GM12878 (cell line): Measurements from ENCODE around the gene HACE1. TPM values are rescaled to one million over a fixed set of nuclear protein-coding genes. Genes with fewer than 3 reads are reported as not detected.

ENCODE experiments used
- ATAC-seq: fragments of 200-7000 bp; cut with Tn5 transposase; 3 replicates; pipeline ENCODE4 v1.9.1; 2020; ENCODE audit warnings: mild to moderate bottlenecking, moderate library complexity
- BruUV-seq: library from RNA; stranded (reverse); fragments of 400-500 nt; replicated peaks from 2 replicates; lab custom pipeline; 2021; lab: Mats Ljungman, UMichigan
- CTCF ChIA-PET: fragments of 300-600 bp; sonication (Branson Sonifier 250); formaldehyde crosslinking; extraction: SDS; loops from one replicate; lab custom pipeline; 2021; ENCODE audit warnings: inconsistent platforms; lab: Yijun Ruan, JAX
- POLR2A ChIA-PET: fragments of 350-600 bp; formaldehyde crosslinking; extraction: SDS; loops from one replicate; lab custom pipeline; 2021; ENCODE audit warnings: inconsistent platforms; lab: Charles Lee
- RAD21 ChIA-PET: fragments of 300-600 bp; sonication (Branson Sonifier 250); formaldehyde crosslinking; loops from one replicate; lab custom pipeline; 2023; ENCODE audit warnings: antibody characterized with exemption; ENCODE audit not compliant: unreplicated experiment; lab: Charles Lee
- SMC1A ChIA-PET: fragments of 300-600 bp; sonication (Branson Sonifier 250); formaldehyde crosslinking; loops from one replicate; lab custom pipeline; 2023; ENCODE audit not compliant: unreplicated experiment, uncharacterized antibody; lab: Charles Lee
- DNase-seq: peaks from one replicate; pipeline ENCODE4 v3.0.0-alpha.2; 2011; ENCODE audit warnings: low read depth, low spot score
- FAIRE-seq: peaks from 3 replicates; lab custom pipeline; 2011; peaks lifted over from hg19 to GRCh38; lab: Jason Lieb, UNC
- H2AFZ ChIP-seq: 2 replicates; pipeline ENCODE4 v1.6.0; 2011; ENCODE audit warnings: low read depth, low read length, control low read depth; ENCODE audit not compliant: control insufficient read depth
- H3K27ac ChIP-seq: 2 replicates; pipeline ENCODE4 v1.5.1; 2011; ENCODE audit warnings: control low read depth; ENCODE audit not compliant: control insufficient read depth, insufficient read depth
- H3K27me3 ChIP-seq, 2 experiments: replicated peaks in 1 of 2; 2 replicates each; pipeline versions ENCODE4 v1.6.0 to v1.6.1; 2011; ENCODE audit warnings: low read length in 1 of 2; ENCODE audit not compliant: control insufficient read depth in 2 of 2, insufficient read depth in 2 of 2
- H3K36me3 ChIP-seq, 2 experiments: 2 replicates each; pipeline ENCODE4 v1.5.1; 2011; ENCODE audit warnings: low read length in 1 of 2; ENCODE audit not compliant: control insufficient read depth in 2 of 2, insufficient read depth in 2 of 2
- H3K4me1 ChIP-seq: 2 replicates; pipeline ENCODE4 v1.6.1; 2011; ENCODE audit warnings: mild to moderate bottlenecking, low read length, moderate library complexity, mixed read lengths; ENCODE audit not compliant: control insufficient read depth, insufficient read depth
- H3K4me2 ChIP-seq: 2 replicates; pipeline ENCODE4 v1.6.0; 2011; ENCODE audit warnings: control low read depth; ENCODE audit not compliant: control insufficient read depth, insufficient read depth
- H3K4me3 ChIP-seq: fragments of 200-600 bp; sonication (generic); 2 replicates; pipeline ENCODE4 v1.5.1; 2016
- H3K79me2 ChIP-seq: 2 replicates; pipeline ENCODE4 v1.6.0; 2011; ENCODE audit warnings: low read length; ENCODE audit not compliant: control insufficient read depth, insufficient read depth
- H3K9ac ChIP-seq: 2 replicates; pipeline ENCODE4 v1.8.0; 2011; ENCODE audit warnings: low read length, control low read depth, mixed read lengths; ENCODE audit not compliant: control insufficient read depth, insufficient read depth
- H3K9me3 ChIP-seq: replicated peaks from 3 replicates; pipeline ENCODE4 v1.5.1; 2011; ENCODE audit warnings: mild to moderate bottlenecking, low read length; ENCODE audit not compliant: control insufficient read depth, insufficient read depth
- H4K20me1 ChIP-seq: 2 replicates; pipeline ENCODE4 v1.6.0; 2011; ENCODE audit not compliant: control insufficient read depth, insufficient read depth
- BHLHE40 ChIP-seq, 2 experiments: fragments of 450-650 bp in 1 of 2; IDR thresholded peaks; 2 replicates each; pipeline ENCODE4 v1.6.1; 2011 to 2017; ENCODE audit warnings: low read depth in 2 of 2, borderline replicate concordance in 1 of 2, improper control_type of control experiment in 1 of 2, low read length in 1 of 2, mild to moderate bottlenecking in 1 of 2
- EP300 ChIP-seq, 2 experiments: fragments of 150-350 bp in 1 of 2; IDR thresholded peaks; 2 replicates each; pipeline ENCODE4 v1.6.1; 2011 to 2012; ENCODE audit warnings: low read depth in 2 of 2, low read length in 2 of 2, borderline replicate concordance in 1 of 2, improper control_type of control experiment in 1 of 2, inconsistent platforms in 1 of 2; ENCODE audit not compliant: control insufficient read depth in 1 of 2
- FOXK2 ChIP-seq: fragments of 450-650 bp; IDR thresholded peaks from 2 replicates; pipeline ENCODE4 v1.6.1; 2017; ENCODE audit warnings: mild to moderate bottlenecking, moderate library complexity
- NR2C1 ChIP-seq: fragments of 450-650 bp; IDR thresholded peaks from 2 replicates; pipeline ENCODE4 v1.6.1; 2017; ENCODE audit warnings: antibody characterized with exemption, mild to moderate bottlenecking, moderate library complexity
- SMAD5 ChIP-seq: IDR thresholded peaks from 2 replicates; pipeline ENCODE4 v1.6.1; 2016; ENCODE audit warnings: antibody characterized with exemption, low read depth
- ZNF207 ChIP-seq: fragments of 450-650 bp; IDR thresholded peaks from 2 replicates; pipeline ENCODE4 v1.6.1; 2014; ENCODE audit warnings: antibody characterized with exemption, mild to moderate bottlenecking, borderline replicate concordance
- ZSCAN29 ChIP-seq: fragments of 450-650 bp; IDR thresholded peaks from 2 replicates; pipeline ENCODE4 v1.6.1; 2017; ENCODE audit warnings: mild to moderate bottlenecking, moderate library complexity
- WGBS: methylation state at CpG from one replicate; pipeline ENCODE4 v1.1.6; 2016; ENCODE audit warnings: low lambda C conversion rate; ENCODE audit not compliant: insufficient replicate concordance, insufficient coverage; ENCODE audit errors: missing lambda C conversion rate; 5-methylcytosine and 5-hydroxymethylcytosine counted together
- in situ Hi-C: fragments of 300-500 bp; cut with MboI; formaldehyde crosslinking; loops from 9 replicates; pipeline ENCODE4 v1.14.3; 2018; ENCODE audit warnings: mixed read lengths
- intact Hi-C: fragments of 100-400 bp; cut with micrococcal nuclease; formaldehyde crosslinking; loops from one replicate; pipeline ENCODE4 v1.14.2; 2022; ENCODE audit not compliant: unreplicated experiment
- polyA plus RNA-seq, 11 experiments: library from polyadenylated mRNA; depleted of rRNA in 4 of 11; unstranded in 6 of 11; stranded (reverse) in 5 of 11; fragments of >200 nt; fragmentation: Nextera tagmentation in 4 of 11; fragmentation: Illumina TruSeq in 1 of 11; extraction: Ambion mirVana in 4 of 11; extraction: Trizol in 1 of 11; gene quantifications; 1 replicate in 1 of 11; 2 replicates in 10 of 11; pipeline versions ENCODE4 v1.2.1 to v1.2.3, GENCODE V29; 2011 to 2016; ENCODE audit warnings: inconsistent platforms in 2 of 11, missing spikeins in 2 of 11, low read depth in 1 of 11
- total RNA-seq, 4 experiments: library from RNA; depleted of rRNA in 3 of 4; stranded (reverse); fragments of >200 nt in 3 of 4; fragmentation: Illumina TruSeq in 1 of 4; extraction: Trizol in 1 of 4; gene quantifications; 2 replicates each; pipeline versions ENCODE4 v1.2.1 to v1.2.3, GENCODE V29; 2013 to 2021
- TF ChIP-seq, protein P1 (sequence below): fragments of 450-650 bp; IDR thresholded peaks from 2 replicates; pipeline ENCODE4 v1.6.1; 2014; ENCODE audit warnings: mild to moderate bottlenecking
- TF ChIP-seq, protein P2 (sequence below): fragments of 450-650 bp; IDR thresholded peaks from 2 replicates; pipeline ENCODE4 v1.6.1; 2016; ENCODE audit warnings: mild to moderate bottlenecking, moderate library complexity, borderline replicate concordance

The HACE1 gene
- total and polyA plus RNA-seq, 10 of the 15 experiments (the other 5 are each of a cell fraction or from before 2014, with no cell fraction given) = 1.6 to 16.9 (median 5.6) TPM

DNA sequence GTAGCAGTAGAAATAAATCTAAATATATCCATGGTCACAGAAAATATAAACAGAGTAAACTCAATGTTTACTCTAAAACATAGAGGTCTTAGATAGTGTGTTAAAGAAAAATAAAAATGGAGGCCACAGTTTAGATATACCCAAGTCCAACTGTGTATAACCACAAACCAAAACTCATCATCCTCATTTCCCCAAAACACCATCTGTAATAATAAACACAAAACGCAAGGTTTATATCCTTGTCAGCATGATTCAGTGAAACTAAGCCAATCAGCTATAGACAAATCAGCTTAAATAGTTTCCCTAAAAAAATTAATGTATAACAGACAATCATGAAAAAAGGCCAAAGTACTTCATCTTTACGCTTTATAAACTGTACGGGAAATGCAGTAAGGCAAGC, 2.7 kb upstream of the HACE1 start:
- FAIRE-seq = no peak
- POLR2A ChIA-PET = no interaction called here
- DNase-seq = no peak
- Histone ChIP-seq H3K9me3 (no peaks in the 10 kb centered on the region), H3K79me2 (no peaks in the 10 kb centered on the region), H3K36me3 (no peaks in the 10 kb centered on the region), H4K20me1 (no peaks in the 10 kb centered on the region), H3K27ac (no peak overlapping the region), H2AFZ (no peak overlapping the region), H3K27me3 (no peaks in the 10 kb centered on the region), H3K9ac (no peak overlapping the region), H3K4me1 (no peaks in the 10 kb centered on the region), H3K4me2 (no peak overlapping the region), H3K4me3 (no peak overlapping the region)
- 65% methylated on average over 3 of the region's 3 CpGs for WGBS
- TF ChIP-seq ZSCAN29 = no peak
- TF ChIP-seq, protein P1, sequence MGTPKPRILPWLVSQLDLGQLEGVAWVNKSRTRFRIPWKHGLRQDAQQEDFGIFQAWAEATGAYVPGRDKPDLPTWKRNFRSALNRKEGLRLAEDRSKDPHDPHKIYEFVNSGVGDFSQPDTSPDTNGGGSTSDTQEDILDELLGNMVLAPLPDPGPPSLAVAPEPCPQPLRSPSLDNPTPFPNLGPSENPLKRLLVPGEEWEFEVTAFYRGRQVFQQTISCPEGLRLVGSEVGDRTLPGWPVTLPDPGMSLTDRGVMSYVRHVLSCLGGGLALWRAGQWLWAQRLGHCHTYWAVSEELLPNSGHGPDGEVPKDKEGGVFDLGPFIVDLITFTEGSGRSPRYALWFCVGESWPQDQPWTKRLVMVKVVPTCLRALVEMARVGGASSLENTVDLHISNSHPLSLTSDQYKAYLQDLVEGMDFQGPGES = no peak
- no peak for TF ChIP-seq FOXK2
- no peak for TF ChIP-seq SMAD5
- BruUV-seq = no TSS peak
- CTCF ChIA-PET = interaction anchor here (0.9 to 1.8 kb wide), 2 partner anchors 10 to 73 kb away, joined by 3 to 4 read pairs; no protein-coding TSS in a partner anchor
- RAD21 ChIA-PET = no interaction called here
- SMC1A ChIA-PET = interaction anchor here (0.6 to 2.0 kb wide), 3 partner anchors 11 to 95 kb away, joined by 3 to 6 read pairs (median 4); no protein-coding TSS in a partner anchor
- intact Hi-C loops = no loop called here
- in situ Hi-C loops = no loop called here
- no peak for ATAC-seq

DNA sequence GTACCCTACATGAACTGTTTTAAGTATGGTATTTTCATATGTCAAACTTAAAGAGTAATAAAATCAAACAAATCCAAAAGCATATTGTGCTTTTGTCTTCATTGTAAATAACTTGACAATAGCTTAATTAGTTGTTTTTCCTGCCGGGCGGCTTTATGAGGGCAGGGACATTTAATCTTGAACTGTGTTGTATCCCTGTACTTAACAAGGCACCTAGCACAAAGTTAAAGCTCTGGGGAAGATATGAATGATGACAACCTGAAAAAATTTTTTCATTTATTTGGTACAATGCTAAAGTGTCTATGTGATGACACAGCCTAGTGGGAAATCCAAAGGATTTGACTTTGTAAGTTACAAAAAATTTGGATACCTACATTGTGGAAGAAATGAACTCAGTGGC, 502 bp upstream of the HACE1 start:
- H3K27ac ChIP-seq = no peak overlapping the region
- FAIRE-seq (no peak), ATAC-seq (no peak), DNase-seq (no peak)
- ChIA-PET POLR2A (interaction anchor here (1.0 kb wide), 1 partner anchor 71 kb away, joined by 3 read pairs; no protein-coding TSS in a partner anchor), RAD21 (interaction anchor here (0.6 kb wide), 1 partner anchor 15 kb away, joined by 4 read pairs; no protein-coding TSS in a partner anchor), SMC1A (interaction anchor here (0.6 to 2.7 kb wide), 4 partner anchors 9 to 1433 kb away, joined by 3 to 12 read pairs (median 4); no protein-coding TSS in a partner anchor), CTCF (interaction anchor here (0.6 to 2.7 kb wide), 4 partner anchors 11 to 226 kb away, joined by 3 to 18 read pairs (median 4); no protein-coding TSS in a partner anchor)
- intact Hi-C loops = no loop called here
- no peaks in the 10 kb centered on the region for H3K27me3 ChIP-seq
- H3K9ac ChIP-seq = peak overlapping the region; percentile 74; the same call in 1 of the 2 replicates
- WGBS = 98% methylated on average over 2 of the region's 2 CpGs
- BruUV-seq = no TSS peak
- no peaks in the 10 kb centered on the region for H3K9me3 ChIP-seq
- H3K4me2 ChIP-seq = peak overlapping the region; percentile 98
- in situ Hi-C loops = no loop called here
- no peaks in the 10 kb centered on the region for H3K79me2 ChIP-seq
- peak overlapping the region; percentile 98 for H2AFZ ChIP-seq
- H4K20me1 ChIP-seq = no peaks in the 10 kb centered on the region
- 0 out of 2 replicates have a peak overlapping the region, but pooled peaks have one; percentile 100 for H3K4me3 ChIP-seq
- H3K36me3 ChIP-seq = no peaks in the 10 kb centered on the region
- H3K4me1 ChIP-seq = no peaks in the 10 kb centered on the region
- TF ChIP-seq EP300 (IDR thresholded peaks at IDR 0.05; ENCODE audit: borderline replicate concordance in 1 of 2, control insufficient read depth in 1 of 2, low read depth in 2 of 2, low read length in 2 of 2) = no peak
- TF ChIP-seq ZNF207 = no peak
- TF ChIP-seq, protein P2, sequence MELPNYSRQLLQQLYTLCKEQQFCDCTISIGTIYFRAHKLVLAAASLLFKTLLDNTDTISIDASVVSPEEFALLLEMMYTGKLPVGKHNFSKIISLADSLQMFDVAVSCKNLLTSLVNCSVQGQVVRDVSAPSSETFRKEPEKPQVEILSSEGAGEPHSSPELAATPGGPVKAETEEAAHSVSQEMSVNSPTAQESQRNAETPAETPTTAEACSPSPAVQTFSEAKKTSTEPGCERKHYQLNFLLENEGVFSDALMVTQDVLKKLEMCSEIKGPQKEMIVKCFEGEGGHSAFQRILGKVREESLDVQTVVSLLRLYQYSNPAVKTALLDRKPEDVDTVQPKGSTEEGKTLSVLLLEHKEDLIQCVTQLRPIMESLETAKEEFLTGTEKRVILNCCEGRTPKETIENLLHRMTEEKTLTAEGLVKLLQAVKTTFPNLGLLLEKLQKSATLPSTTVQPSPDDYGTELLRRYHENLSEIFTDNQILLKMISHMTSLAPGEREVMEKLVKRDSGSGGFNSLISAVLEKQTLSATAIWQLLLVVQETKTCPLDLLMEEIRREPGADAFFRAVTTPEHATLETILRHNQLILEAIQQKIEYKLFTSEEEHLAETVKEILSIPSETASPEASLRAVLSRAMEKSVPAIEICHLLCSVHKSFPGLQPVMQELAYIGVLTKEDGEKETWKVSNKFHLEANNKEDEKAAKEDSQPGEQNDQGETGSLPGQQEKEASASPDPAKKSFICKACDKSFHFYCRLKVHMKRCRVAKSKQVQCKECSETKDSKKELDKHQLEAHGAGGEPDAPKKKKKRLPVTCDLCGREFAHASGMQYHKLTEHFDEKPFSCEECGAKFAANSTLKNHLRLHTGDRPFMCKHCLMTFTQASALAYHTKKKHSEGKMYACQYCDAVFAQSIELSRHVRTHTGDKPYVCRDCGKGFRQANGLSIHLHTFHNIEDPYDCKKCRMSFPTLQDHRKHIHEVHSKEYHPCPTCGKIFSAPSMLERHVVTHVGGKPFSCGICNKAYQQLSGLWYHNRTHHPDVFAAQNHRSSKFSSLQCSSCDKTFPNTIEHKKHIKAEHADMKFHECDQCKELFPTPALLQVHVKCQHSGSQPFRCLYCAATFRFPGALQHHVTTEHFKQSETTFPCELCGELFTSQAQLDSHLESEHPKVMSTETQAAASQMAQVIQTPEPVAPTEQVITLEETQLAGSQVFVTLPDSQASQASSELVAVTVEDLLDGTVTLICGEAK = no peak
- TF ChIP-seq NR2C1 = no peak
- no peak for TF ChIP-seq BHLHE40 (IDR thresholded peaks at IDR 0.05; ENCODE audit: borderline replicate concordance in 1 of 2, low read depth in 2 of 2, low read length in 1 of 2)
